ENCODE data around the gene HOMER3. TPM values are rescaled to one million over a fixed set of nuclear protein-coding genes. Genes with fewer than 3 reads are reported as not detected.

Gene HOMER3
- total and polyA plus RNA-seq, 2 experiments from 2014 or later, result 16.7 to 38.4 TPM

GRCh38 chr19:18889949-18890745, 50.9 kb downstream of the HOMER3 start (continued):
- TF ChIP-seq EZH2phosphoT487 (IDR thresholded peaks at IDR 0.05; ENCODE audit: unreplicated experiment) (no peak), ETS1 (IDR thresholded peaks at IDR 0.05) (no peak), NANOG (IDR thresholded peaks at IDR 0.05; ENCODE audit: borderline replicate concordance) (no peak), EZH2 (IDR thresholded peaks at IDR 0.05; ENCODE audit: low read depth, unreplicated experiment) (no peak), STAT1 (IDR thresholded peaks at IDR 0.05; ENCODE audit: unreplicated experiment) (no peak), POLR2AphosphoS5 (IDR thresholded peaks at IDR 0.05; ENCODE audit: low read depth) (no peak), ZNF462 (CRISPR knock-in tag; IDR thresholded peaks at IDR 0.05) (no peak)

GRCh38 chr19:18886972-18887371, 54.0 kb downstream of the HOMER3 start:
- Histone ChIP-seq H3K79me2 (replicated peaks; ENCODE audit: insufficient read depth) (no peaks in the 10 kb centered on the region), H4K20me1 (replicated peaks; ENCODE audit: insufficient read depth) (peaks cover 6% of the 10 kb centered on the region; the same call in 1 of the 2 replicates), H3K27ac (ENCODE audit: low read depth) (no peak overlapping the region), H3F3A (replicated peaks; ENCODE audit: low read depth) (no peaks in the 10 kb centered on the region), H3K9me2 (ENCODE audit: insufficient read depth) (no peaks in the 10 kb centered on the region), H3K4me3 (no peak overlapping the region), H3K27me3 (ENCODE audit: insufficient read depth) (no peaks in the 10 kb centered on the region), H3K4me2 (no peak overlapping the region), H3K36me3 (ENCODE audit: insufficient read depth) (no peaks in the 10 kb centered on the region; the same call in 1 of the 2 replicates), H3K4me1 (ENCODE audit: insufficient read depth) (no peaks in the 10 kb centered on the region), H2AFZ (no peak overlapping the region)
- no peak for TF ChIP-seq NANOG (IDR thresholded peaks at IDR 0.05; ENCODE audit: borderline replicate concordance)
- TF ChIP-seq ZNF331 (CRISPR knock-in tag; IDR thresholded peaks at IDR 0.05; ENCODE audit: low read depth), result no peak
- no peak for TF ChIP-seq CREB1 (CRISPR knock-in tag; IDR thresholded peaks at IDR 0.05; ENCODE audit: low read depth)
- TF ChIP-seq POLR2AphosphoS5 (IDR thresholded peaks at IDR 0.05; ENCODE audit: low read depth), result no peak
- no peak for TF ChIP-seq ETS1 (IDR thresholded peaks at IDR 0.05)
- TF ChIP-seq EZH2 (IDR thresholded peaks at IDR 0.05; ENCODE audit: low read depth, unreplicated experiment), result no peak
- no peak for TF ChIP-seq ZNF114 (CRISPR knock-in tag; IDR thresholded peaks at IDR 0.05)
- H3K36me3 Mint-ChIP-seq (ENCODE audit: low read depth), result peaks cover 25% of the 10 kb centered on the region
- H3K27ac Mint-ChIP-seq, result no peak overlapping the region
- H3K4me3 Mint-ChIP-seq, result no peak overlapping the region
- H3K4me1 Mint-ChIP-seq, result no peaks in the 10 kb centered on the region
- ATAC-seq (no peak), DNase-seq (ENCODE audit: low spot score) (no peak)
- H3K9me3 Mint-ChIP-seq, result no peaks in the 10 kb centered on the region
- peaks cover 17% of the 10 kb centered on the region for H3K27me3 Mint-ChIP-seq (ENCODE audit: insufficient read depth, low read depth, poor library complexity)

Data from GM23338 (cell line).